Articular chondrocyte of knee joint (primary cell): ENCODE data around the gene CAMSAP3. TPM values are rescaled to one million over a fixed set of nuclear protein-coding genes. Genes with fewer than 3 reads are reported as not detected.

Experiments
- small RNA-seq: library from RNA; depleted of rRNA; stranded (forward); fragments of <200 nt; gene quantifications from one replicate; pipeline ENCODE3, GENCODE V24; 2012
- total RNA-seq: library from RNA; depleted of rRNA; stranded (reverse); fragments of >200 nt; gene quantifications from 2 replicates; pipeline ENCODE4 v1.2.3, GENCODE V29; 2012

The CAMSAP3 gene
- not detected in 2 replicates for total RNA-seq

GRCh38 chr19:7595466-7596133 is at the start of gene CAMSAP3:
TSS of gene CAMSAP3 (plus strand) at chr19:7595863. CDS start at chr19:7596003, 140 bp downstream.

GRCh38 chr19:7629347-7630054 is 33.8 kb downstream of the CAMSAP3 start, which contains the start of the genes PET100 and XAB2:
TSS of gene PET100 (plus strand) at chr19:7629793. CDS start at chr19:7629834, 41 bp downstream.
TSS of gene XAB2 (minus strand) at chr19:7629545. CDS start at chr19:7629527, 18 bp downstream.

GRCh38 chr19:7633698-7634097 is 38.0 kb downstream of the CAMSAP3 start, which contains the start of gene PCP2:
TSS of gene PCP2 (minus strand) at chr19:7633719. CDS start at chr19:7633457, 262 bp downstream.

GRCh38 chr19:7636691-7637373 is 41.2 kb downstream of the CAMSAP3 start, which contains the start of gene STXBP2:
TSS of gene STXBP2 (plus strand) at chr19:7637110. CDS start at chr19:7637150, 40 bp downstream.

Small RNA genes lying within 50 kb of the gene (small RNA-seq; reads per million reads assigned to genes)
- gene MIR6792, result not detected

Other genes starting within 250 kb of the CAMSAP3 start
- 22.6 and 23.2 TPM in 2 replicates for gene ARHGEF18, start 246.9 kb upstream of the CAMSAP3 start, total RNA-seq
- 1.7 and 2.9 TPM in 2 replicates for gene PEX11G, start 106.8 kb upstream of the CAMSAP3 start, total RNA-seq
- gene ZNF358, start 79.8 kb upstream of the CAMSAP3 start, total RNA-seq, result 18.5 and 22.7 TPM in 2 replicates
- 5.7 and 8.4 TPM in 2 replicates for gene MCOLN1, start 73.2 kb upstream of the CAMSAP3 start, total RNA-seq
- 57.8 and 64.2 TPM in 2 replicates for gene PNPLA6, start 60.1 kb upstream of the CAMSAP3 start, total RNA-seq
- 26.4 and 28.4 TPM in 2 replicates for gene XAB2, start 33.7 kb downstream of the CAMSAP3 start, total RNA-seq
- gene PET100, start 33.9 kb downstream of the CAMSAP3 start, total RNA-seq, result 6.4 and 11.1 TPM in 2 replicates
- gene PCP2, start 37.9 kb downstream of the CAMSAP3 start, total RNA-seq, result not detected in 2 replicates
- 0.76 and 1.7 TPM in 2 replicates for gene STXBP2, start 41.2 kb downstream of the CAMSAP3 start, total RNA-seq
- not detected in 2 replicates for gene RETN, start 73.2 kb downstream of the CAMSAP3 start, total RNA-seq
- not detected in 2 replicates for gene MCEMP1, start 81.2 kb downstream of the CAMSAP3 start, total RNA-seq
- 40.4 and 41.4 TPM in 2 replicates for gene TRAPPC5, start 85.0 kb downstream of the CAMSAP3 start, total RNA-seq
- gene FCER2, start 106.3 kb downstream of the CAMSAP3 start, total RNA-seq, result not detected in 2 replicates
- gene CLEC4G, start 136.2 kb downstream of the CAMSAP3 start, total RNA-seq, result not detected in 2 replicates
- gene CD209, start 151.7 kb downstream of the CAMSAP3 start, total RNA-seq, result not detected in 2 replicates
- gene CLEC4M, start 167.4 kb downstream of the CAMSAP3 start, total RNA-seq, result not detected in 2 replicates
- 14.4 and 14.5 TPM in 2 replicates for gene EVI5L, start 234.4 kb downstream of the CAMSAP3 start, total RNA-seq